Smooth muscle cell of the umbilical artery (primary cell): ENCODE data around the gene TAAR2. TPM values are rescaled to one million over a fixed set of nuclear protein-coding genes. Genes with fewer than 3 reads are reported as not detected.

Experiments
- total RNA-seq: library from RNA; depleted of rRNA; stranded (reverse); fragments of >200 nt; gene quantifications from 2 replicates; pipeline ENCODE4 v1.2.3, GENCODE V29; 2014

TAAR2 gene, protein sequence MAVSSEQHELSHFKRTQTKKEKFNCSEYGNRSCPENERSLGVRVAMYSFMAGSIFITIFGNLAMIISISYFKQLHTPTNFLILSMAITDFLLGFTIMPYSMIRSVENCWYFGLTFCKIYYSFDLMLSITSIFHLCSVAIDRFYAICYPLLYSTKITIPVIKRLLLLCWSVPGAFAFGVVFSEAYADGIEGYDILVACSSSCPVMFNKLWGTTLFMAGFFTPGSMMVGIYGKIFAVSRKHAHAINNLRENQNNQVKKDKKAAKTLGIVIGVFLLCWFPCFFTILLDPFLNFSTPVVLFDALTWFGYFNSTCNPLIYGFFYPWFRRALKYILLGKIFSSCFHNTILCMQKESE
- not detected in 2 replicates for total RNA-seq

DNA sequence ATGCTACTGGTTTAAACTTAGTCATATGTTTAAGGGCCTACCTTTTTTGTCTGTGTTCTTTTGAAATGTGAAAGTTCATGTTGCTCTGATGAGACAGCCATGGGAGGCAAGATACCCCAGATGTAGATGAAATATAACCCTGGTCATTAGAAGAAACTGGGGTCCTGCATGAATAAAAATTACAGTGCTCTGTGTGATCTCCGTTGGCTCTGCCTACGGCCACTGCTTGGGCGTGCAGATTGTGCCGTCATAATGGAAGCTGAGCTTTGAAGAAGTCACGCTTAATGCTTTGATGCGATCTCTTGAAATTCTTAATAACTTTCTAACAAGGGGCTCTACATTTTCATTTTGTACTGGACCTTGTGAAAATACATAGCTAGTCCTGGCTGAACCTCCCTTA is at the start of gene TAAR2:
TSS of gene TAAR2 (minus strand) at position 101 of the 400 bp plus-strand sequence. CDS start at position 101, 0 bp downstream.

DNA sequence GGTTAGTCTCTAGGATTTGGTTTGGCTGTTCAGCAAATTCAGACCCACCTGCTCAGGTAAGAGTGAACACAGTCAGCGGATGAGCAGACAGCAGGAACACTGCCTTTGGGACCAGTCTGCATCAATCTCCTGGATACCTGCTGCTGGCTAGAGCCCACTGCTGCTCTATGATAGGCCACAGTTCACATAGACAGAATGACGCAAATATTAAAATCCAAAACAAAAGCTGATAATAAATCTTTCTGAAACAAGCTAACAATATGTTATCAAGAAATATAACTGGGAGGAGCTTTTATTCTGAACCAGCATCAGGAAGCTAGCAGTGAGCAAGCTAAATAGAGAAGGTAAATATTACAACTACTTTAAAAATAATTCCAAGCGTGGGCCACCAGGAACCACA is 35.0 kb upstream of the TAAR2 start, which contains the start of gene TAAR1:
TSS of gene TAAR1 (minus strand) at position 101 of the 400 bp plus-strand sequence. CDS start 13,179 bp downstream, outside the sequence.

DNA sequence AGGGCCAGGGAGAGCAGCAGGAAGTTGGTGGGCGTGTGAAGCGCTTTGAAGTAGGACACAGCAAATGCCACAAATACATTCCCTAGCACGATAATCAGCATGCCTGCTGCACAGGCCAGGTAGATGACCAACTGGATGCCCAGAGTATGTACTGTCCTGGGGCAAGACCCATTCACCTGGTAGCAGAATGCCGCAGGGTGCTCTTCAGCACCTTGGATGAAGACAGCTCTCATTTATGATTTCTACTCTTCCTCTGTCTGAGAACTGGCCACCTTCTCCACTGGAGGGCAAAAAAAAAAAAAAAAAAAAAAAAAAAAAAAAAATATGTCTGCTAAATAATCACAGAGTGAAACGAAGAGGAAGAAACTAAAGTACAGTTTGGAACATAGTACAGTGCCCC is 34.6 kb downstream of the TAAR2 start, which contains the start of gene TAAR5:
TSS of gene TAAR5 (minus strand) at position 288 of the 400 bp plus-strand sequence. CDS start at position 233, 55 bp downstream.

DNA sequence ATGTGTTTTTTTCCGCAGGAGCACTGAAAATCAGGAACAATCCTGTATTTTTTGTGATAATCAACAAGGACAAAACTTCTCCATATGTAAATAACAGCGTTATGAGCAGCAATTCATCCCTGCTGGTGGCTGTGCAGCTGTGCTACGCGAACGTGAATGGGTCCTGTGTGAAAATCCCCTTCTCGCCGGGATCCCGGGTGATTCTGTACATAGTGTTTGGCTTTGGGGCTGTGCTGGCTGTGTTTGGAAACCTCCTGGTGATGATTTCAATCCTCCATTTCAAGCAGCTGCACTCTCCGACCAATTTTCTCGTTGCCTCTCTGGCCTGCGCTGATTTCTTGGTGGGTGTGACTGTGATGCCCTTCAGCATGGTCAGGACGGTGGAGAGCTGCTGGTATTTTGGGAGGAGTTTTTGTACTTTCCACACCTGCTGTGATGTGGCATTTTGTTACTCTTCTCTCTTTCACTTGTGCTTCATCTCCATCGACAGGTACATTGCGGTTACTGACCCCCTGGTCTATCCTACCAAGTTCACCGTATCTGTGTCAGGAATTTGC is 53.8 kb downstream of the TAAR2 start, which contains the start of gene TAAR6:
TSS of gene TAAR6 (plus strand) at position 102 of the 557 bp plus-strand sequence. CDS start at position 102, 0 bp downstream.

Other genes starting within 250 kb of the TAAR2 start
- gene MOXD1, start 222.8 kb downstream of the TAAR2 start, total RNA-seq, result 62.4 and 118 TPM in 2 replicates
- 37.4 and 46.7 TPM in 2 replicates for gene STX7, start 111.2 kb downstream of the TAAR2 start, total RNA-seq
- gene TAAR9, start 86.0 kb downstream of the TAAR2 start, total RNA-seq, result not detected in 2 replicates
- gene TAAR8, start 71.6 kb downstream of the TAAR2 start, total RNA-seq, result not detected in 2 replicates
- not detected in 2 replicates for gene TAAR6, start 54.0 kb downstream of the TAAR2 start, total RNA-seq
- not detected in 2 replicates for gene TAAR5, start 34.5 kb downstream of the TAAR2 start, total RNA-seq
- gene TAAR1, start 34.9 kb upstream of the TAAR2 start, total RNA-seq, result not detected in 2 replicates
- gene VNN1, start 89.8 kb upstream of the TAAR2 start, total RNA-seq, result not detected in 2 replicates
- gene VNN2, start 133.6 kb upstream of the TAAR2 start, total RNA-seq, result not detected in 2 replicates
- gene SLC18B1, start 174.4 kb upstream of the TAAR2 start, total RNA-seq, result 4.1 and 6.5 TPM in 2 replicates
- 404 and 1,160 TPM in 2 replicates for gene RPS12, start 190.3 kb upstream of the TAAR2 start, total RNA-seq